ENCODE results near the gene ADORA2B.

- no peak for TF ChIP-seq CTCF (IDR thresholded peaks at IDR 0.05)
- no peak for TF ChIP-seq EP300 (IDR thresholded peaks at IDR 0.05)
These were observed 53.2 kb downstream of the ADORA2B start for GRCh38 chr17:15998031-15998562.
